Skeletal muscle tissue (tissue), 4 donors: Measurements from ENCODE around the gene MARCHF10. TPM values are rescaled to one million over a fixed set of nuclear protein-coding genes. Genes with fewer than 3 reads are reported as not detected.
A peak's percentile ranks its signal among the peaks of the same experiment; 100 is the strongest.

ENCODE experiments used
- H3K27ac ChIP-seq: one replicate; pipeline ENCODE4 v1.7.0; 2013; ENCODE audit warnings: mild to moderate bottlenecking, low read depth, low read length, inconsistent platforms
- H3K27me3 ChIP-seq, 3 donors: one replicate each; pipeline ENCODE4 v1.7.0; 2013; ENCODE audit warnings: low read length in 3 of 3; ENCODE audit not compliant: control insufficient read depth in 3 of 3, insufficient read depth in 3 of 3
- H3K36me3 ChIP-seq, 3 donors: one replicate each; pipeline ENCODE4 v1.7.0; 2013; ENCODE audit warnings: low read length in 3 of 3; ENCODE audit not compliant: control insufficient read depth in 3 of 3, insufficient read depth in 3 of 3
- H3K4me1 ChIP-seq, 3 donors: one replicate each; pipeline ENCODE4 v1.7.0; 2013; ENCODE audit warnings: low read length in 3 of 3, mild to moderate bottlenecking in 3 of 3; ENCODE audit not compliant: control insufficient read depth in 3 of 3, insufficient read depth in 3 of 3
- H3K4me3 ChIP-seq, 3 donors: one replicate each; pipeline ENCODE4 v1.7.0; 2013; ENCODE audit warnings: low read length in 3 of 3
- H3K9ac ChIP-seq, 3 donors: one replicate each; pipeline ENCODE4 v1.7.0; 2013; ENCODE audit warnings: low read length in 3 of 3, mild to moderate bottlenecking in 3 of 3, moderate library complexity in 2 of 3, low read depth in 1 of 3
- H3K9me3 ChIP-seq, 3 donors: one replicate each; pipeline ENCODE4 v1.7.0; 2013; ENCODE audit warnings: low read length in 3 of 3; ENCODE audit not compliant: control insufficient read depth in 3 of 3
- total RNA-seq: library from RNA; depleted of rRNA; stranded (reverse); fragments of >200 nt; gene quantifications from one replicate; pipeline ENCODE4 v1.2.3, GENCODE V29; 2014
- donor health status: Osteomylitis.

MARCHF10 gene
- total RNA-seq, 1 donor from 2014 or later, result not detected

DNA sequence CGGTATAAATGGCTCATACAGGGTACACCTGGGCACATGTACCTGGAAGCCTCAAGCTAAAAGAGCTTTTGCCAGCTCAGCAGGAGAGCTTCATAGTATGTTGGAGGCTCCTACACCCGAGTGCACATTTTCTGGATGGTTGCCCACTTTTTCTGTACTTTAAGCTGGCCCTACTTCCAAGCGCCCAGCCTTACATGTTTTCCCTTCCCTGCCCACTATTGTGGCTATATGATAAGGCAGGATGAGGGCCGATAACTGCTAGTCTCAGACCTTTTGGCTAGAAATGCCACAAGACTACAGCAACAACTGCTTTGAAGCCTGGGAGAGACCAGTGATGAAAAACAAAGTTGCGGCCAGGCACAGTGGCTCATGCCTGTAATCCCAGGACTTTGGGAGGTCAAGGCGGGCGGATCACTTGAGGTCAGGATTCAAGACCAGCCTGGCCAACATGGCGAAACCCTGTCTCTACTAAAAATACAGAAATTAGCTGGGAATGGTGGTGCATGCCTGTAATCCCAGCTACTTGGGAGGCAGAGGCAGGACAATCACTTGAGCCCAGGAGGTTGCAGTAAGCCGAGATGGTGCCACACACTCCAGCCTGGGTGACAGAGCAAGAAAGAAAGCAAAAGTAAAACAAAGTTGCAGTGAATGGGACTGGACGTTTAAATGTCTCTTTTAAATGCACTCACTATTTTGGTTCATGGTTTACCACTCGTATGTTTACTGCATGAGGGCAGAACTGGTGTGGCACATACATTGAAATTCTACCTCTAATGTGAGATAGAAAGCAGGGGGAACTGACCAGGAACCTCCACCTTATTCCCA lies 14.2 kb upstream of the MARCHF10 start:
- peaks cover 0 to 2% (median 0%) of the 10 kb centered on the region in 3 donors for H3K27me3 ChIP-seq
- H3K36me3 ChIP-seq, result no peaks in the 10 kb centered on the region
- H3K27ac ChIP-seq, result no peak overlapping the region
- no peak overlapping the region for H3K4me3 ChIP-seq
- H3K4me1 ChIP-seq, result no peaks in the 10 kb centered on the region
- no peak overlapping the region for H3K9ac ChIP-seq
- no peaks in the 10 kb centered on the region for H3K9me3 ChIP-seq

DNA sequence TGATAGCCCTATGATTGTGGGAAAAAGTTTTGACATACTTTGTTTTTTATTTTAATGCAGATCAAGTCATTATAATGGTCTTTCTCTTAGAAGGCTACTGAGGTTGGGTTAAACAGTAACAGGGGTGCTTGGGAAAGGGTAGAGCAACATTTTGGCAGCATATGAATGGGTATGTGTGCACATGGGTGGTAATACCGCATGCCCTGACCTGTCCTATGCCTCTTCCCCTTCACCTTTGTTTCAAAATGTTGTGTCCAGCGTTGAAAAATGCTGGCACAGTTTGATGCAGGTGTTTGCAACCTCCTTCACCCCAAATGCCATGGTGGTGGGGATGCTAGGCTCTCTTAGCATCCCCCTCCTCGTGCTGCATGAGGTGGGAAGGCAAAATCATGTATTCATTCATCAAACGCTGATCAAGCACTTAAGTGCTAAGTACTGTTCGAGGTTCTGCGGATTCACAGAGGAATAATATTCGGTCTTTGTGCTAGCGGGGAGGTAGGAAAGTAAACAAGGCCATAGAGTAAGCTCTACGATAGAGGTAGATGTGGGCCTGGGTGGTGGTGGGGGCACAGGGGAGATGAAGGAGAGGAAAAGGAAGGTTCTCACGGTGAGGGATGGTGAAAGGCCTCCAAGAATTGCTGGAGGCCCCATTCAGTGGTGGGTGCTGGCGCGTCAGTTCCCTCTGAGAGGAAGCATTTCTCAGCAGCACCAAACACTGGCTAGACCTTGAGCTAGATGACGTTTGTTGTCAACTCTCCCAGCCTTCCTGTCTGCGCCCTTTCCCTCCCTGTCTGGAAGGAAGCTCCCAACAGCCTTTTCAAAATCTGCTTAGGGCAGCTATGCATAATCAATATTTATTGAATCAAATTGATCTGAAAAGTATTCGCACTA lies 13.3 kb upstream of the MARCHF10 start:
- H3K4me3 ChIP-seq, result no peak overlapping the region
- H3K27ac ChIP-seq, result no peak overlapping the region
- H3K9ac ChIP-seq, result no peak overlapping the region
- H3K27me3 ChIP-seq, result peaks cover 0 to 2% (median 0%) of the 10 kb centered on the region in 3 donors
- H3K36me3 ChIP-seq, result no peaks in the 10 kb centered on the region
- H3K9me3 ChIP-seq, result no peaks in the 10 kb centered on the region
- no peaks in the 10 kb centered on the region for H3K4me1 ChIP-seq

DNA sequence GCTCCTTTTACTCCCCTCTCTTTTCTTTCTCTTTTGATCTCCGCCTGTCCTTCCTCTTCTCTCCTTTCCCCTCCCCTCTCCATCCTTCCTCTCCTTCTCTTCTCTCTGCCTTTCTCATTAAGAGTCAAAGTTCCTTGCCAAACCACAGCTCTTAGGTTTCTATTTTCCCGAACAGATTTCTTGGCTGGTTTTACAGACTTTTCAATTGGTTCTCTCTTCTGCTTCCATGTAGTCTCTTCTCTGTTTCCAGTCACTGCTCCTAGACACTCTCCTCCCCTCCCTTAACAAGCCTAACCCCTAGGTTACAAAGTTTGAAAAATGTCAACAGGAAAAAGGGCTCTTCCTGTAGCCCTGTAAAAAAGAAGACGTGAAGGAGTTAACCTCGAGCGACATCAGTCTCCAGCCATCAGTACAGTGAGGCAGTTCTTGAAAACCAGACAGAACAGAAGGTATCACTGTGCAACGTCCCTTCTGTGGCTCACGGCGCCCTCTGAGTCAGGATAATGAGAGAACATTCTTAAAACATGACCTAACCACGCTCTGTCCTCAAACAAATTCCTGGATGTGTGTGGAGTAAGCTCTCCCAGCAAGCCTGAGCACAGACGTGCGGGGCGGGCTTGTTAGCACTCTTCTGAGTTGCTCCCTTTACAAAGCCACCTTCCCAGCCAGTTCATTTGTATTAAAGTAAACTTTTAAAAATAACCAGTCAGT lies 11.6 kb upstream of the MARCHF10 start:
- Histone ChIP-seq H3K27ac (peak overlapping the region; percentile 73), H3K9me3 (no peaks in the 10 kb centered on the region), H3K27me3 (peaks cover 0 to 2% (median 0%) of the 10 kb centered on the region in 3 donors), H3K36me3 (no peaks in the 10 kb centered on the region), H3K9ac (no peak overlapping the region), H3K4me3 (peak overlapping the region in 1 of 3 donors; percentile 14), H3K4me1 (no peaks in the 10 kb centered on the region)

DNA sequence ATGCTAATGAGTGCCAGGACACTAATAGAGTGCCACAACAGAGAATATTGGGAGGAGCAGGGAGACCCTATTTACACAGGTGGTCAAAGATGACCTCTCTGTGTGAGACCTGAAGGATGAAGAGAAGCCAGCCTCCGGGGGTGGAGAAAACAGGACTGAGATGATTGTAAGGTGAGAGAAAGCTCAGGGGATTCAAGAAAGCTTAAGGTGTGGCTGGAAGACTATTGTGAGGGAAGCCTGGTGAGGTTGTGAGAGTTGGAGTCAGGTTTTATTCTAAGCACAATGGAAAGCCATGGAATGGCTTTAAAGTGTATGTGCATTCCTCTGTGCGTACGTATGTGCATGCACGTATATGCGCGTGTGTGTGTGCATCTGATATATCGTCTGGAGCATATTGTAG lies 10.4 kb upstream of the MARCHF10 start:
- Histone ChIP-seq H3K27ac (no peak overlapping the region), H3K4me3 (no peak overlapping the region)

DNA sequence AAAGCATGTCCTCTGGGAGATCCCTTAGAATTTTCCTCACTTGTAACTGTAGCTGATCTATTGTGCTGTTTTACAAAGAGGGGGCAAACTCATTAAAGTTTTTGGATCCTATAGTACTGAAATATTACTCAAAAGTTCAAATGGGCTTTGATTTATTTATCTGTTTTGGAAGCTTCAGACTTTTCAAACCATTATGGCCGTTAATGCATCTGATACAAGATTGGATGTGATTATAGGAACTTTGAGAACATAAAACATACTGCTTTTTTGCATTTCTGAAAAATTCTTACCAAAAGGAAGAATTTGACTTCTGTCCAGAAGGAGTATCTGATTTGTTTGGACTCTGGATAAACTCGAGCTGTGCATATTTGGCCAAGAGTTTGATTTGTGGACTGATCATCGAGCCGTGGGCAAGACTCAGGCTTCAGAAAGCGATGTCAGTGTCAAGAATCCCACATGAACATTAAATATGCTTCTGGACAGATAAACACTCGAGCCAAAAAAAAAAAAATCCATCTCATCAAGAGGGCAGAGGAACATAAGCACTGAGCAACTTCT lies 8.2 kb upstream of the MARCHF10 start:
- H3K36me3 ChIP-seq, result no peaks in the 10 kb centered on the region
- H3K27me3 ChIP-seq, result no peaks in the 10 kb centered on the region
- H3K4me1 ChIP-seq, result no peaks in the 10 kb centered on the region
- H3K27ac ChIP-seq, result no peak overlapping the region
- H3K9ac ChIP-seq, result no peak overlapping the region
- no peak overlapping the region for H3K4me3 ChIP-seq
- peaks cover 0 to 4% (median 0%) of the 10 kb centered on the region in 3 donors for H3K9me3 ChIP-seq

More for the DNA sequence above, 10.4 kb upstream of the MARCHF10 start:
- Histone ChIP-seq H3K36me3 (no peaks in the 10 kb centered on the region), H3K27me3 (peaks cover 0 to 2% (median 0%) of the 10 kb centered on the region in 3 donors), H3K9me3 (peaks cover 0 to 4% (median 0%) of the 10 kb centered on the region in 3 donors), H3K9ac (no peak overlapping the region), H3K4me1 (no peaks in the 10 kb centered on the region)

DNA sequence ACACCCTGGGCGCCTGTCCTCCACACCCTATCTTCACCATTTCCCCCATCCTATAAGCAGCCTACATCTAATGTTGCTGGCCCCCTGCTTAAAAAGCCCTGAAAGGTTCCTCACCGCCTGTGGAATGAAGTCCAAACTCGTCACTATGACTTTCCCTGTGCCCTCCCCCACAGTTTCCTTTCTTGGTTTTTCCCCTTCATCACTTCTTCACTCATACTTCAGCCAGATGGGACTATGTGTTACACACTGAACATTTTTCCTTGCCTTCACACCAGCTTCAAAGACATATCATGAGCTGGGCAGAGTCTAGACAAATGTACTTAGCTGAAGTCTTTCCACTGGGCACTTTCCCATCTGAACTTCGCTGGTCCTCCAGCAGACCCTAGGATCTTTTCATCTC lies 1.5 kb upstream of the MARCHF10 start:
- Histone ChIP-seq H3K4me3 (no peak overlapping the region), H3K36me3 (no peaks in the 10 kb centered on the region), H3K27ac (no peak overlapping the region), H3K9ac (no peak overlapping the region), H3K4me1 (no peaks in the 10 kb centered on the region), H3K27me3 (peaks cover 2 to 11% (median 8%) of the 10 kb centered on the region in 3 donors), H3K9me3 (peaks cover 0 to 4% (median 0%) of the 10 kb centered on the region in 3 donors)

DNA sequence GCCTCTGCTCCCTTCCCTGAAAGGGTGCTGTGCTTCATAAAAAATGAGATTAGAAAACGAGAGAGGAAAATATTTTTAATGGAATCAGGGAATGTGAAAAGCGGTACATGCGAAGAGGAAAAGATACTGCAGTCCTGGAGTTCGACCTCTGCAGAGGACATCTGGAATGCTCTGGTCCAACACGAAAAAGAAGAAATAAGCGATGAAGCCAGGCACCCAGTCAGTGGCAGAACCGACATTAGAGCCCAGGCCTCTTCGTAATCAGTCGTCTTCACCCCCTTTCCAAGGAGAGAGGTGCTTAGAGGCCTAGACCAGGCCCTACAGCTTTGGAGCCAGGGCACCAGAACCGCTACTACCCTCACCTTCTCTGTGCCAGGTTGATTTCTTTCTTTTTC lies 459 bp upstream of the MARCHF10 start:
- H3K9ac ChIP-seq, result no peak overlapping the region
- H3K4me1 ChIP-seq, result no peaks in the 10 kb centered on the region
- H3K4me3 ChIP-seq, result no peak overlapping the region
- peaks cover 2 to 12% (median 8%) of the 10 kb centered on the region in 3 donors for H3K27me3 ChIP-seq
- H3K9me3 ChIP-seq, result no peaks in the 10 kb centered on the region
- no peak overlapping the region for H3K27ac ChIP-seq
- H3K36me3 ChIP-seq, result no peaks in the 10 kb centered on the region

DNA sequence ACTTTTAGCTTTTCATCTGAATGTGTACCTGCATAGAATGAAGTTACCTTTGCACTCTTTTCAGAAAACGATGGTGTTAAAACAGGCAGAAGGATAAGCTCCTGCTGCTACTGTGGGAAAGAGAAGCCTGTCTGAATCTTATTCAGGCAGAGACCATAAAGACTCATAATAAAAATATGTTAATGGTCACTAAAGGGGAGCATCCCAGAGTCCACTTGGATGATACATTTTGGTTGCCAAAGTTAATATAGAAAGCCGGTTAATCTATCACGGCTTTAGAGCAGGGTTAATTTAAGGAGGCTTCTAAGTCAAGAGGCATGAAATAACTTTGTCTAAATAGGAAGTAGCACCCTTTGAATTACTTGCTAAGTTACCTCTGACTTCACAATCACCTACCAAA lies 2.9 kb downstream of the MARCHF10 start:
- H3K4me3 ChIP-seq, result no peak overlapping the region
- H3K27me3 ChIP-seq, result peaks cover 5 to 18% (median 8%) of the 10 kb centered on the region in 3 donors
- H3K9ac ChIP-seq, result no peak overlapping the region
- no peaks in the 10 kb centered on the region for H3K36me3 ChIP-seq
- H3K4me1 ChIP-seq, result no peaks in the 10 kb centered on the region
- no peak overlapping the region for H3K27ac ChIP-seq
- no peaks in the 10 kb centered on the region for H3K9me3 ChIP-seq

DNA sequence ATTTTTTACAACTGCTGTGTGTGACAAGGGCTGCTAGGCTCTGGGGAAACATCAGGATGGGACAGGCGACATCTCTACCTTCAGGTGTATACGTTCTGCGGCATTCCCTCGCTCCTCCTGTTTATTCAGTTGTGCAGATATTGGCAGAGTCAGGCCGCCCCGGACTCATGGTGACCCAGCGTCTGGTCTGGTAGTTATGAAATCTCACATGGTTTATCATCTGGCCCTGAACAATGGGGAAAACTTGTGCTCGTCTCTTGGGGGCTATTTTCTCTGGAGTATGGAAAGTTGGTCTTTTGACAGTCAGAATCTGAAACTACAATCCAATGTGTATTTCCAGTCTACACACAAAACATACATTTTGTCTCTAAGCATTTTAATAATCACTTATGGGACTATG lies 3.3 kb downstream of the MARCHF10 start:
- Histone ChIP-seq H3K36me3 (no peaks in the 10 kb centered on the region), H3K9ac (no peak overlapping the region), H3K4me3 (no peak overlapping the region), H3K27me3 (peaks cover 5 to 18% (median 8%) of the 10 kb centered on the region in 3 donors), H3K4me1 (no peaks in the 10 kb centered on the region), H3K9me3 (no peaks in the 10 kb centered on the region), H3K27ac (no peak overlapping the region)
